Activated gamma-delta T cell treated with anti-CD3 and anti-CD28 coated beads, Interleukin-2, amount 50 U/mL, for 16 hours (primary cell): Measurements from ENCODE around the gene KRTAP10-9.
"Not testable (repeated sequence)": the region's sequence is repeated elsewhere in the genome, so short reads cannot be mapped to it uniquely, and the experiment has no call there.

Experiments used
- DNase-seq: peaks from one replicate; pipeline ENCODE4 v3.0.0-alpha.2; 2020; ENCODE audit warnings: low read depth

KRTAP10-9 gene

GRCh38 chr21:44595524-44595923 is 31.4 kb upstream of the KRTAP10-9 start:
- DNase-seq = no peak

GRCh38 chr21:44596068-44596725 is 30.7 kb upstream of the KRTAP10-9 start:
- no peak for DNase-seq

GRCh38 chr21:44598061-44598460 is 28.8 kb upstream of the KRTAP10-9 start:
- DNase-seq = no peak

- no peak for DNase-seq
Measured at GRCh38 chr21:44599264-44600029, 27.4 kb upstream of the KRTAP10-9 start.

- not testable (repeated sequence) for DNase-seq
Measured at GRCh38 chr21:44600118-44600978, 26.5 kb upstream of the KRTAP10-9 start, which contains the start of gene KRTAP10-7. KRTAP10-7 (plus strand) TSS chr21:44600597; CDS start chr21:44600622, 25 bp downstream.

GRCh38 chr21:44601091-44601490 is 25.8 kb upstream of the KRTAP10-9 start:
- not testable (repeated sequence) for DNase-seq

- no peak for DNase-seq
Measured at GRCh38 chr21:44601596-44602462, 25.1 kb upstream of the KRTAP10-9 start.

- DNase-seq = no peak
Measured at GRCh38 chr21:44602463-44602850, 24.4 kb upstream of the KRTAP10-9 start.

GRCh38 chr21:44603109-44603875 is 23.6 kb upstream of the KRTAP10-9 start:
- DNase-seq = no peak

- no peak for DNase-seq
Measured at GRCh38 chr21:44603911-44604310, 23.0 kb upstream of the KRTAP10-9 start.

GRCh38 chr21:44606495-44606894 is 20.4 kb upstream of the KRTAP10-9 start:
- no peak for DNase-seq

GRCh38 chr21:44609193-44609592 is 17.7 kb upstream of the KRTAP10-9 start:
- DNase-seq = no peak

GRCh38 chr21:44610157-44610843 is 16.6 kb upstream of the KRTAP10-9 start:
- not testable (repeated sequence) for DNase-seq

- no peak for DNase-seq
Measured at GRCh38 chr21:44611551-44611950, 15.3 kb upstream of the KRTAP10-9 start.

- no peak for DNase-seq
Measured at GRCh38 chr21:44612029-44612486, 14.8 kb upstream of the KRTAP10-9 start, which contains the start of gene KRTAP10-8. KRTAP10-8 (plus strand) TSS chr21:44612079; CDS start chr21:44612101, 22 bp downstream.

GRCh38 chr21:44612669-44613229 is 14.1 kb upstream of the KRTAP10-9 start:
- no peak for DNase-seq

GRCh38 chr21:44613386-44614155 is 13.3 kb upstream of the KRTAP10-9 start:
- no peak for DNase-seq

GRCh38 chr21:44614161-44614631 is 12.7 kb upstream of the KRTAP10-9 start:
- DNase-seq = no peak
